Activated naive CD4-positive, alpha-beta T cell treated with anti-CD3 and anti-CD28 coated beads, Interleukin-2, amount 50 U/mL, for 24 hours (primary cell): ENCODE data around the gene BRAT1.

Experiments used
- H3K27ac Mint-ChIP-seq: one replicate; pipeline ENCODE4 v1.8.0; 2021; ENCODE audit warnings: mild to moderate bottlenecking, mixed read lengths
- H3K27me3 Mint-ChIP-seq: one replicate; pipeline ENCODE4 v1.8.0; 2021; ENCODE audit warnings: mixed read lengths
- H3K36me3 Mint-ChIP-seq: one replicate; pipeline ENCODE4 v1.8.0; 2021; ENCODE audit warnings: mixed read lengths
- H3K4me1 Mint-ChIP-seq: one replicate; pipeline ENCODE4 v1.8.0; 2021; ENCODE audit warnings: mixed read lengths
- H3K4me3 Mint-ChIP-seq: one replicate; pipeline ENCODE4 v1.8.0; 2021; ENCODE audit warnings: mild to moderate bottlenecking, mixed read lengths
- H3K9me3 Mint-ChIP-seq: one replicate; pipeline ENCODE4 v1.8.0; 2021; ENCODE audit warnings: mixed read lengths

BRAT1 gene

DNA sequence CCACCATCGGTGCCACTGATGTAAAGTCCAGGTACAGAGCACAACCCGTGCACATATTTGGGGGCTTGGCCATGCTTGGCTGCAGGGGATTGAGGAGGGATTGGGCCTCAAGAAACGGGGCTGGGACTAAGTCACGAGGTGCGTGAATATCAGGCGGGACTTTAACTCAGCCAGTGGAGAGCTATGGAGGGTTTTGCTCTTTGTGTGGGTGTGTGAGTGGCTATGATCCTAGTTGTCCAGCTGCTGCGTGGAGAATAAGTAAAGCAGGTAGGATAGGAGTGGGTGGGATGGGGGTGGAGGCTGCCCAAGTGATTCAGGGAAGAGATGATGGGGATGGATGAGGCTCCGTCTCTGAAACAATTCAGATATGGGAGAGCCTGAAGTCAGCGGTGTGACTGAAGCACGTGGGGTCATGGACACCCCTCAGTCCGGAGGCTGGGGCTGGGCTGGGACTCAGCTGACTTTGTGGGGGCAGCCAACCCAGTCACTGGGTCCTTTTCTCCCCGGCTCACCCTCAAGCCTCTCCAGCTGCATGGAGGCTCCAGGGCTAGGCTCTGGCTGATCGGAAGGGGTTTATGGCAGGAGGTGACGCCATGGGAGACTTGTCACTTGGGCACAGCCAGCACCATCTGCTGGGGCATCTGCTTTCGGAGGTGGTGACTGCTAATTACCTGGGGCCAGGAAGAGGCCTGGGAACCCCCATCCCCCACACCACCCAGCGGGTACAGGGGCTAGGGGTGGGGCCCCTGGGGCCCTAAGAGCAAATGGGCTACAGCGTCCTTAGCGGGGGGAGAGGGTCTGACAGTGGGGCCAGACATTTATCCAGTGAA lies 37.4 kb downstream of the BRAT1 start:
- Mint-ChIP-seq H3K4me3 (peak overlapping the region; percentile 84), H3K9me3 (no peaks in the 10 kb centered on the region), H3K4me1 (peaks cover 40% of the 10 kb centered on the region), H3K27me3 (no peaks in the 10 kb centered on the region), H3K27ac (peak overlapping the region; percentile 52), H3K36me3 (no peaks in the 10 kb centered on the region)

DNA sequence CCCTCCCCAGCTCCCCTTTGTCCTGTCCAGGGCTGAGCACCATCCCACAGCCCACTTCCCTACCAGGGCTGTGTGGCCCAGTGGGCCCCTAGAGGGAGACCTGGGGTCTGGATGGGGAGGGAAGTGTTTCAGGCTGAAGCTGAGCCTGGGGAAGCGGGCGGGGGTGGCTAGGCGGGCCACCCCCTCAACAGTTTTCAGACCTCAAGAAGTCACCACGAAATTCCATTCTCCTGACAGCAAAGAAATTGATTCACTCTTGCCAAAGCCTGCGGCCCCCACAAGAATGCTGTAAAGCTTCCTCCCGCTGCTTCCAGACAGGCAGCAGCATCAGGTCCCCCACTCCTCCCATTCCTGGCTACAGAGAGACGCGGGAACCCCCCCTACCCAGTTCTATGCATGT lies 38.3 kb downstream of the BRAT1 start:
- Mint-ChIP-seq H3K4me3 (no peak overlapping the region), H3K27ac (no peak overlapping the region), H3K4me1 (peaks cover 42% of the 10 kb centered on the region)

DNA sequence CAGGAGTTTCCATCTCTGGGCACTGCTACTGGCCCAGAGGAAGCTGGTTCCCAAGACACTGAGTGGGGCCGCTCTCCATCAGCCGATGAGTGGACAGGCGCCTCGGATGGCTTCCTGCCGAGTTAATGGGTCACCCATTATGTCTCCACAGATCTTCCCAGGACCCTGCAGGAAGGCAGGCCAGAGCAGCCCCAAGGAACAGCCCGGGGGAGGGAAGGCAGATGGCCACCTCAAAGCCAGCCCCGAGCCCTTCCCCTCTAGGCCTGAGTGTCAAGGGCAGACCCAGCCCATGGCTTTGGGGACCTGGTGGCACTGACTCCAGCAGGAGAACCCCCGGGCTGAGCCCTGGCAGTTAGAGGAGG lies 39.1 kb downstream of the BRAT1 start:
- Mint-ChIP-seq H3K27ac (no peak overlapping the region), H3K36me3 (no peaks in the 10 kb centered on the region), H3K4me1 (peaks cover 40% of the 10 kb centered on the region), H3K4me3 (no peak overlapping the region), H3K27me3 (no peaks in the 10 kb centered on the region), H3K9me3 (no peaks in the 10 kb centered on the region)

More for the DNA sequence above, 38.3 kb downstream of the BRAT1 start:
- Mint-ChIP-seq H3K27me3 (no peaks in the 10 kb centered on the region), H3K36me3 (no peaks in the 10 kb centered on the region), H3K9me3 (no peaks in the 10 kb centered on the region)

DNA sequence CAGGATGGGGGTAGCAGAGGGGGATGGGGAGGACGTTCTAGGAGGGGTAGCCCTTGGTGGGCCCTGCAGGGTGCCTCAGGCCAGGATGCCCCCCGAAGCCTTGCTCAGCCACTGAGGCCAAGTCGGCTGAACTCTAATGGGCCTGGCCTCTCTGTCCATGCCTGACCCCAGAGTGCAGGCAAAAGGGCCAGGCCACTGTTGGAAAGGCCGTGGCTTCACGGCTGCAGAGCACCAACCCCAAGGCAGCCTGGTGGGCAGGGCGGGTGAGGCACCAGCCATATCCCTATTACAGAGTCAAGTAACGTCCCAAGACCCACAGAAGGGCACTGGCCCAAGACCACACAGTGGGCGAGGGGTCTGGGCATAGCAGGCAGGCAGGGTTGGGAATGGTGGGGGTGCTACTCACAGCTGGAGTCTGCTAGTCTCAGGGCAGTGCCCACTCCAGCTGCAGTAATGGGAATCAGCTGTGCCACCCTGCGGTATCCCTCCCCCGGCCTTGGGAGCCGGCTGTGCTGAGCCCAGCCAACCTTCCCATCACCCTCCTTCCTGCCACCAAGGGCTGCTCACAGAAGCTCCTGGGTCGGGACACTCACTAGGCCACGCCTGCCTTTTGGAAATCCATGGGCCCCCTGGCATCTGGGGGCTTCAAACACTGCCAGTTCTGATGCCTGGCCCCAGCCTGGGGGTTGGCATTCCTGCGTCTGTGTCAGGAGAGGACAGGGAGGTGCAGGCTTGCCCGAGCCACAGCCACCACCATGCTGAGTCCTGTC lies 39.7 kb downstream of the BRAT1 start:
- peak overlapping the region; percentile 17 for H3K27ac Mint-ChIP-seq

DNA sequence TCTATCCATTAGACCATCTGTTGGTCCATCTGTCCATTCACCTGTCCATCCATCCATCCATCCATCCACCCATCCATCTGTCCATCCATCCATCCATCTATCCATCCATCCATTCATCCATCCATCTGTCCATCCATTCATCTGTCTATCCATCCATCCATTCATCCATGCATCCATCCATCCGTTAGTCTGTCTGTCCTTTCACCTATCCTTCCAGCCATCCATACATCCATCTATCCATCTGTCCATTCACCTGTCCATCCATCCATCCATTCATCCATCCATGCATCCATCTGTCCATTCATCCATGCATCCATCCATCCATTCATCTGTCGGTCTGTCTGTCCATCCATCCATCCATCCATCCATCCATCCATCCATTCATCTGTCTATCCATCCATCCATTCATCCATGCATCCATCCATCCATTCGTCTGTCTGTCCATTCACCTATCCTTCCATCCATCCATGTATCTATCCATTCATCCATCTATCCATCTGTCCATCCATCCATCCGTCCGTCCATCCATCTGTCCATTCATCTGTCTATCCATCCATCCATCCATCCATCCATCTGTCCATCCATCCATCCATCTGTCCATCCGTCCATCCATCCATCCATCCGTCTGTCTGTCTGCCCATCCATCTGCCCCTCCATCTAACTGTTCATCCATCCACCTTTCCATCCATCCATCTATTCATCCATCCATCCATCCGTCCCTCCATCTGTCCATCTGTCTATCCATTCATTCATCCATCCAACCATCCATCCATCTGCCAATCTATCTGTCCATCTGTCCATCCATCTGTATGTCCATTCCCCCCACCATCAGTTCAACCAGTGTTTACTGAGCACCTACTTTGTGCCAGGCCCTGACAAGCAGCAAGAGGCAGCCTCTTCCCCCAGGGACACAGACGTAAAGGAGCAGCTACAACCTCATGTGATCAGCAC lies 40.6 kb downstream of the BRAT1 start:
- Mint-ChIP-seq H3K9me3 (no peaks in the 10 kb centered on the region), H3K4me3 (no peak overlapping the region), H3K27ac (no peak overlapping the region), H3K4me1 (peaks cover 44% of the 10 kb centered on the region), H3K36me3 (no peaks in the 10 kb centered on the region), H3K27me3 (no peaks in the 10 kb centered on the region)

More for the DNA sequence above, 39.7 kb downstream of the BRAT1 start:
- Mint-ChIP-seq H3K27me3 (no peaks in the 10 kb centered on the region), H3K4me1 (peaks cover 39% of the 10 kb centered on the region), H3K4me3 (no peak overlapping the region), H3K9me3 (no peaks in the 10 kb centered on the region), H3K36me3 (no peaks in the 10 kb centered on the region)

DNA sequence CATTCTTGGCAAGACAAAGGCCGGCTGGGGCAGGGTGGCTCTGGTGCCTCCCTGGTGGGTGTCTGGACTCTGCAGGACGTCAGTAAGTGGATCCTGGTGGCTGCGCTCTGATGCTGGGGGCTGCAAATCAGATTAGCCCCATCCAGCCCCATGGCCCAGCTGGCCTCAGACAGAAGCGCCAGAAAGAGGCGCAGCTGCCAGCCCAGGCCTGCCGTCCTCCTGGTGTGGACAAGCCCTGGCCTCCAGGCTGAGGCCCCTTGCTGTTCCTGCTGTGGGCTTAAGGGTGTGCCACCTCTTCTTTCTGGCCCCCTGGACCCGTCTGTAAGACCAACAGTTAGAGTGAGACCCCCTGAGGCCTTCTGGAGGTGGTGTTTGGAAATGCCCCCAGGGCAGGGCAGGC lies 41.6 kb downstream of the BRAT1 start:
- peaks cover 54% of the 10 kb centered on the region for H3K4me1 Mint-ChIP-seq
- no peaks in the 10 kb centered on the region for H3K36me3 Mint-ChIP-seq
- H3K27ac Mint-ChIP-seq = no peak overlapping the region
- H3K4me3 Mint-ChIP-seq = no peak overlapping the region
- no peaks in the 10 kb centered on the region for H3K9me3 Mint-ChIP-seq
- no peaks in the 10 kb centered on the region for H3K27me3 Mint-ChIP-seq

DNA sequence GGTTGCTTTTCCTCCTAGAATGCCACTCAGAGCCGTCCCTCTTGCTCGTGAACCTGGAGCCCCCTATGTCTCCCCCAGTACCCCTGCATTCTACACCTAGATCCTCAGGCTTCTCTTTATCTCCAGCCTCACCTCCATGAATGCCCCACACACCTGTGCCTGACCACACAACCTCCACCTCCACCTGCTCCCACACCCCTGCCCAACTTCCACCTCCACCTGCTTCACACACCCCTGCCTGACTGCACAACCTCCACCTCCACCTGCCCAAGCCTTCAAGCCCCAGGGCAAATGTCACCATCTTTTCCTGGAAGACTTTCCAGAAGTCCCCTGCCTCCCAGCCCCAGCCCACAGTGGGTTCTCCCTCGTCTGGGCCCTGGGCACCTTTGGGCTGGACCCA lies 42.6 kb downstream of the BRAT1 start:
- Mint-ChIP-seq H3K27me3 (no peaks in the 10 kb centered on the region), H3K9me3 (no peaks in the 10 kb centered on the region), H3K27ac (no peak overlapping the region), H3K36me3 (no peaks in the 10 kb centered on the region), H3K4me3 (peak overlapping the region; percentile 8), H3K4me1 (peaks cover 56% of the 10 kb centered on the region)

DNA sequence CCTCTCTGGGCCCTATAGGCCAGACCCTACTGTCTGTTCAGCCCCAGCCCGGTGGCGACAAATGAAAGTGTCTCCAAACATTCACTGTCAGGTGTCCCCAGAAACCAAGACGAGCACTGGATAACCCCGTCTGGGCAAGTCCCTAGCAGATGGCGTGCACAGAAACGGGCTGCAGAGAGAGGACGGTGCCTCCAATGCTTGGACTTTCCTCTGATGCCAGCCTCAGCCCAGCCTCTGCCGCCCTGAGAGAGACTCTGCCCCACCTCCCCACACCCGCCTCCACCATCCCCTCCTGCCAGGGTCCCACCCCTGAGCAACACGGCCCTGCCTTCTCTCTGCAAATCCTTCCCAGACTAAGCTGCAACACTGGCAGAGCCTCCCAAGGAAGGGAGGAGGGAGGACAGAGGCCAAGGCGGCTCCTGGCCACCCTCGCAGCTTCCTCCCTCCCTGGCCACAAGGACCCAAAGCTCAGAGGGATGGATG lies 43.1 kb downstream of the BRAT1 start:
- Mint-ChIP-seq H3K36me3 (no peaks in the 10 kb centered on the region), H3K4me3 (peak overlapping the region; percentile 58), H3K27ac (peak overlapping the region; percentile 77), H3K9me3 (no peaks in the 10 kb centered on the region), H3K4me1 (peaks cover 54% of the 10 kb centered on the region), H3K27me3 (no peaks in the 10 kb centered on the region)

DNA sequence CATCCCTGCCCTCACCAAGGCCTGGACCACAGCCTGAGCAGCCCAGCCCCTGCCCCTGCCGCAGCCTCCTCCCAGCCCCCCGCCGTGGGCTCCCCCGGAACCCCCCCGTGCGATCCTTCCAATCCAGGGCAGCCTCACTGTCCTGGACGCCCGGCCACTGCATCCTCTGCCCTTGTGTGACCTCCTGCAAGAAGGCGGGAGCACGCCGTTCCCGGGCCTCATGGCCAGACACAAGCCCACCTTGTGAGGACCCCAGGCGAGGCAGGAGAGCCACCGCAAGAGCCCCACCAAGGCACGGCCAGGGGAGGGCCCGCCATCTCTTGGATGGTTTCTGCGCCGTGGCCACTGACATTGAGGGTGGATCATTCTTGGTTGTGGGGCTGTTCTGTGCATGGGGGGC lies 43.6 kb downstream of the BRAT1 start:
- Mint-ChIP-seq H3K27me3 (no peaks in the 10 kb centered on the region), H3K9me3 (no peaks in the 10 kb centered on the region), H3K36me3 (no peaks in the 10 kb centered on the region), H3K4me3 (peak overlapping the region; percentile 69), H3K27ac (peak overlapping the region; percentile 77), H3K4me1 (peaks cover 53% of the 10 kb centered on the region)

DNA sequence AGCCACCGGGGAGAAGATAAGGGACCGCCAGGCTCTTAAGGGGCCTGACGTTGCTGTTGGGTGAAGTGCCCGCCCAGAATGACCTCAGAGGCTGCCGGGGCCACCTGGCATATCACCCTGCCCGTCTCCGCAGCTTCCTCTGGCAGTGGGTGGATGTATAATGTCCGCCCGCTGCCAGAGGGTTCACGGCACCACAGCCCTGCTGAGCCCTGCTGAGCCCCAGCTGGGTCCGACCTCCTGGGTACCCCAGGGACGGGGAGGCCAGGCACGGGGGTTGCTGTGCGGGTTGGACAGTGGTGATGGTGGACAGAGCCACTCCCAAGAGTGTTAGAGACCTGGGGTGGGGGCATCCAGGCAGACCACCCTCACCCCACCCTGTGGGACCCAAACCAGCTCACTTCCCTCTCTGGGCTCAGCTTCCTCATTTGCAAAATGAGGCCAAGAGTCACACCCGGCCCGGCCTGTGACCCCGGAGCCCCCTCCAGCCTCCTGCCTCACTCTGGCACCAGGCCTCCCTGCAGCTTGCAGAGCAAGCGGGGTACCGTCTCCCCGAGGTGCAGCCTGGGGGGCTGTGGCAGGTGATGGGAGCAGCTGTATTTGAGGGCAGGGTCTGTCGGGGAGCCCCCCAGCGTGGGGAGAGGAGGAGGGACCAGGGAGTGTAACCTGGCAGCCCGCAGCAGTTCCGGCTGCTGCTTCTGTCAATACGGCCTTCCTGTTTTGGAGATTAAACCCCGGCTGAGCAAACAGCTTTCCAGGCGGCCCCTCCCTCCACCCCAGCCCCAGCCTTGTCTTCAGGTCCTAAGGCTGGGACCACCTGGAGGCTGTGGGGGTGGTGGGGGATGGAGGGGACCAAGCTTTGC lies 44.2 kb downstream of the BRAT1 start:
- H3K9me3 Mint-ChIP-seq = no peaks in the 10 kb centered on the region
- H3K27ac Mint-ChIP-seq = peak overlapping the region; percentile 86
- H3K36me3 Mint-ChIP-seq = no peaks in the 10 kb centered on the region
- H3K4me1 Mint-ChIP-seq = peaks cover 58% of the 10 kb centered on the region
- H3K27me3 Mint-ChIP-seq = no peaks in the 10 kb centered on the region
- peak overlapping the region; percentile 69 for H3K4me3 Mint-ChIP-seq

DNA sequence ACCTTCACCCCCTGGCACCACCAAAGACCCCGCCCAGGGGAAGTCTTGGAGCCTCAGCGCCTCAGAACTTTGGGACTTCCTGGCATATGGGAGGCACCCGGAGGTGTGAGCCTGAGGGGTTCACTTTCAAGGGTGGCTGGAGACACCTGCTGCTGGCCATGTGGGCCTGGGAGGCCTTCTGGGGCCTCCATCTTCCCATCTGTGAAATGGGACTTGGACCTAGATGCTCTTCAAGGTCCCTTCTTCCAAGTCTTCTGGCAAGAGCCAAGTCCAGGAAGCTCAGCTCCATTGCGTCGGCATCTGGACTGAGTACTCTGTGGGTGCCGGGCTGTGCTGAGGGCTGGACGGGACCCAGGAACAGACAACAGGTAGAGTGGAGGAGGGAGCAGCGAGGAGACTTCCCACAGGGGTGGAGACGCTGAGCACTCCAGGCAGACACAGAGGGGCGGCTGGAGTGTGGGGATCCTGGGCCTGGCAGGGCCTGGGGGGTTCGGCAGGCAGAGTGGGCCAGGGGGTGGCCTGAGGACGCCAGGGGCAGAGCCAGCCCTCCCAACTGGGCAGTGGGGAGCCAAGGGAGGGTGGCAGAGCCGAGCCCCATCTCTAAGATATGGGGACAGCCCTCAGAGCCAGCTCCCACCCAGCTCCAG lies 45.1 kb downstream of the BRAT1 start:
- Mint-ChIP-seq H3K4me1 (peaks cover 58% of the 10 kb centered on the region), H3K36me3 (no peaks in the 10 kb centered on the region), H3K27ac (peak overlapping the region; percentile 97), H3K9me3 (no peaks in the 10 kb centered on the region), H3K4me3 (peak overlapping the region; percentile 69), H3K27me3 (no peaks in the 10 kb centered on the region)

DNA sequence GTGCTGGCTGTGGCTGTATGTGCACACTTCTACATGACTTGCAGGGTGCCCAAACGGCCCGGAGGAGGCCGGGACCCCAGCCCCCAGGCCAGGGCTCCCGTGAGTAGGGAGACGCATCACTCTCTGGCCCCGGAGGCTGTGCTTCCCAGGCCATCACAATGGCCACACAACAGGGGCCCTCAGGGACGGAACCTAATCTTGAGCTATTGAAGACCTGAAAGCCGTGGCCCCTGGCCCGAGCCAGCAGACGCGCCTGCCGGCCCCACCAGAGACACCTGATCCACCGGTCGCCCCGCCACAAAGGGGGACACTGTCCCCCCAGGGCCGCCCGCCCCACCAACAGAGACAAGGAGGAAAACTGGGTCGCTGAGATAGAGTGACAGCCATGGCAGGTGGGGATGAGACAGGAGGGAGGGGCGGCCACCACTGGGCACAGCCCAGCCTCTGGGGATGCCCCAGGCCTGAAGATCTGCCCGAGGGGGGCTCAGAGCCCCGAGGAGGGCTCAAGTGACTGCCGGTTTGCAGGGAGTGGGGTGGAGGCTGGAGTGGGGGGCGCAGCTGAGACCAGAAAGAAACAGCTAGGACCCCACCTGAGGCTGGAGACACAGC lies 45.9 kb downstream of the BRAT1 start:
- Mint-ChIP-seq H3K4me1 (peaks cover 58% of the 10 kb centered on the region), H3K9me3 (no peaks in the 10 kb centered on the region), H3K36me3 (no peaks in the 10 kb centered on the region), H3K27ac (peak overlapping the region; percentile 55), H3K4me3 (peak overlapping the region; percentile 75), H3K27me3 (no peaks in the 10 kb centered on the region)

DNA sequence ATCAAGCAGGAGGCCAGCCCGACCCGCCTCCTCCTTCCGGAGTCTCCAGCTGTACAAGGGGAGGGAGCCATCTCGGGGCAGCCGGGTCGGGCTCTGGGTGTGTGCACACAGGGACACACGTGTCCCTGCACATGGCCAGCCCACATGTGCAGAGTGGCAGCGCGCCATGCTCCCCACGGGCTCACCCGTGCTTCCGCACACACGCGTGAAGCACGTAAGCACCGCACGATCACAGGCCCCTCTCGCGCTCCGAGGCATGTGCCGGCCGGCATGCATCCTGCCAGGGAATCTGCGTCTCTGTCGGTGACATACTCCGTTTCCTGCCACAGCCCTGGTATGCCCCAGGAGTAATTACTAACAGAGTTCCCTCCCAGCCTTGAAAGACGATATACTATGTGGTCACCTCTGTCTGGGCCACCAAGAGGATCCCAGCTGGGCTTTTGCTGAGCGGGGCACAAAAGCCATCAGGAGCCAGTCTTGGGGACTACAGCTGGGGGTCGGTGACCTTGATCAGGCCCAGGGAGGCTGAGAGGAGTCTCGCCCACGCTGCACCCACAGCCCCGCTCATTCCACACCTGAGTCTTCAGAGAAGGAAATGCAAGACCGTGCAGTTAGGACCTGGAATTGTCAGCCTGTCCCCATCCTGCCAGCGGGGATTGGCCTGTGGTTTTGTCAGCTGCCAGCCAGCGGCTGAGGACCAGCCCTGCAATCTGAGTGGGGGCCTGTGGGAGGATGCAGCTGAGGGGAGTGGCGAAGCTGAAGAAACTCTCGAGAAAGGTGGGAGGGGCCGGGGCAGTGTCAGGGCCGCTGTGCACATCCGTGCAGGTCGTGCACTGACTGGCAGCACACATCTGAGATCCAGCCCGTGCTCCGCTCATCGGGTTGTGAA lies 46.8 kb downstream of the BRAT1 start:
- Mint-ChIP-seq H3K4me3 (peak overlapping the region; percentile 75), H3K27me3 (no peaks in the 10 kb centered on the region), H3K36me3 (no peaks in the 10 kb centered on the region), H3K9me3 (no peaks in the 10 kb centered on the region), H3K27ac (peak overlapping the region; percentile 59), H3K4me1 (peaks cover 59% of the 10 kb centered on the region)
